KG1 (cell line): ENCODE results near the gene POLR3K.
"Not testable (repeated sequence)": the region's sequence is repeated elsewhere in the genome, so short reads cannot be mapped to it uniquely, and the experiment has no call there.

Experiments used
- DNase-seq: peaks from one replicate; lab custom pipeline; 2025; lab: John Stamatoyannopoulos, UW

Gene POLR3K

DNA sequence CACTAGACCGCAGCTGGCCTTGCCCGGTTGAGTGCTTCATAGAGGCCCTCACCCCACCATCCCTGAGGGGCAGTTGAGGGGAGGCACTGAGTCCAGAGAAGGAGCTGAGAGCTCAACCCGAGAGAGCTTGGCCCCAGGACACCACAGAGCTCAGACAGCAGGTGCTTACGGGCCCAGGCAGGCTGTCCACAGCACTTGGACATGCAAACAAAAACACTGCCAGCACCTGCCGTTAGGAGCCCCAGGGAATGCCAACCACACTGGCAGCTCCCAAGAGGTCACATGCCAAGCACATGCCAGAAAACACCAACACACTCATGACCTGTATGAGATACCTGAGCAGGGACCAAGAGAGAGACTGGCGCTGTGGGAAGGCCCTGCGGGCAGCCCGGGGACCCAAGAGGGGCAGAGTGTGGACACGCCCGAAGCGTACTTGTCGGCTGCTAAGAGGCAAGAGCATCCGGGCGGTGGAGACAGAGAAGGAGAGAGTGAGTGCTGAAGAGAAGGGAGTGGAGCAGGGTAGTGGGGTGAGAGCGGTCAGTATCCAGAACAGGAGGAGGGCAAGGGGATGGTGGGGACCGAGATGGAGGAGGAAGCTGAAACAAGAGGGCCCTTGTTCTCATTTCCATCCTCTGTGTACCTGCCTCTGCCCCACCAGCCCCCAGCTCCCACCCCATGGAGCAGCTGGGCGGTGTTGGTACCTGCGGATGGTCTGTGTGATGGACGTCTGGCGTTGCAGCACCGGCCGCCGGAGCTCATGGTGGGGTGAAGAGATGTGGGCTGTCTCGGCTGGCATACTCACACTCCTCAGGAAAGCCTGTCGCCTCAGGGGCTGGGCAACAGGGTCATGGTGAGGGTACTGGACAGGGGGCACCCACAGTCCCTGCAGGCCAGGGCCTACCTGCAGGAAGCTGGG lies 10.8 kb upstream of the POLR3K start:
- DNase-seq, result no peak

DNA sequence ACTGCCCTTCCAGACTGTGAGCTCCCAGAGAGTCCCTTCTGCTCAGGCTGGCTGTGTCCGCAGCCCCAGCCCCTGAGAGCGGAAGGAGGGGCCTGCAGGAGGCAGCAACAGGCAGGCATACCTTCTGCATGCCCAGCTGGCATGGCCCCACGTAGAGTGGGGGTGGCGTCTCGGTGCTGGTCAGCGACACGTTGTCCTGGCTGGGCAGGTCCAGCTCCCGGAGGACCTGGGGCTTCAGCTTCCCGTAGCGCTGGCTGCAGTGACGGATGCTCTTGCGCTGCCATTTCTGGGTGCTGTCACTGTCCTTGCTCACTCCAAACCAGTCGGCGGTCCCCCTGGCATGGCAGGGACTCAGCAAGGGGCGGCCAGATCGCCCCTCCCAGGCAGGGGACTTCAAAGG lies 10.1 kb upstream of the POLR3K start:
- DNase-seq, result no peak

DNA sequence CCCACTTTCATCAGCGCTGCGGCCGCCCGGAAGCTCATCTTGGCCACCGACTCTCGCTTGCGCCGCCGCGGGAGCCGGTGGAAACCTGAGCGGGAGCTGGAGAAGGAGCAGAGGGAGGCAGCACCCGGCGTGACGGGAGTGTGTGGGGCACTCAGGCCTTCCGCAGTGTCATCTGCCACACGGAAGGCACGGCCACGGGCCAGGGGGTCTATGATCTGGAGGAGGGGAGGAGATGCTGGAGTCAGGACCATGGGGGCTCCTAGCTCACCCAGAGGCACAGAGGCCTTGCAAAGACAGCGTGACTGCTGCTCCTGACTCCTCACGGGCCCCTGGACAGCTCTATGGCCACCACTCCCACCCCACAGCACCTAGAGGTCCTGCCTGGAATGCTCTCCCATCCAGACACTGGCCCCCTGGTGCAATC lies 9.6 kb upstream of the POLR3K start:
- DNase-seq, result no peak

DNA sequence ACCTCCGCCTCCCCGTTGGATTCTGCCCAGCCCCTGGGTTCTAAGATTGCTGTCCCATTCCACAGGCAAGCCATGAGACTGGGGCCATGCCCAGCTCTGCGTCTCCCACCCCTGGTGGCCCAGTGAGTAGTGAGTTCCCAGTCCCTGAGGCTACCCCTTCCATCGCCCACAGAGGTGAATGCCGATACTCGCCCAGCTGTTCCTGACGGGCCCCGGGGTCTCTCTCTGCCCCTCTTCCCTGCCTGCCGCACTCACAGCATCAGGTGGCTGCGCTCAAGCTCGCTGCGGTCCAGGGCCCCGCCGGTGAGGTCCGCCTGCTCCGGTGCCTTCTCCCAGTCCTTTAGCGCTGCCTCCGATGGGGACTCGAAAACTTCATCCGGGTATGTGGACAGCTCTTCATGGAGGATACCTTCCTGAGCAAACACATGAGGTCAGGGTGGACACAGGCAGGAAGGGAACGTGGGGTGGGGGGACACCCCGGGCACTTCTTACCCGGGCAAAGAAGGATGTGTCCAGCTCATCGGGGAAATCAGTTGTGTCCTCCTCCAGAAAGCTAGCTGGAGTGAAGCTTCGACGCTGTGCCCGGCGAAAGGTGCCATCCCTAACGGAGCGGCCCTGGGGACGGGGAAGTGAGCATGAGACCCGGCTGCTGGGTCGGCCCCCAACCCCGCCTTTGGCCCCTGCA lies 9.0 kb upstream of the POLR3K start:
- DNase-seq, result no peak

DNA sequence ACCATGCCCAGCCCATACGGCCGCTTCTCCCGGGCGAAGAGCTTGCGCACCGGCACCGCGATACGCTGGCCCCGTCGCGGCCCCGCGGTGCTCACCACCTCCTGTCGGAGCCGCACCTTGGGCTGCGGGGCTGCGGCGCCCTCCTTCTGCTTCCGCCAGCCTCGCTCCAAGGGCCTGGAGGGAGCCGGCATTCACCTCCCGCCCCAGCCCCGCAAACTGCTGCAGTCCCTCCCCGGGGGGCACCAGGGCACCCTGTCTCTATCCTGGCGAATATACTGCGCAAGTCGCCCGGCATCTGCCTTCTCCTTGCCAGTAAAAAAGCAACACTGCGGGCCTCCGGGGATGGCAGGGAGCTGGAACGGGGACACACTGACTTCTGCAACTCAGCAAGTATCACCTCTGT lies 8.5 kb upstream of the POLR3K start:
- no peak for DNase-seq

DNA sequence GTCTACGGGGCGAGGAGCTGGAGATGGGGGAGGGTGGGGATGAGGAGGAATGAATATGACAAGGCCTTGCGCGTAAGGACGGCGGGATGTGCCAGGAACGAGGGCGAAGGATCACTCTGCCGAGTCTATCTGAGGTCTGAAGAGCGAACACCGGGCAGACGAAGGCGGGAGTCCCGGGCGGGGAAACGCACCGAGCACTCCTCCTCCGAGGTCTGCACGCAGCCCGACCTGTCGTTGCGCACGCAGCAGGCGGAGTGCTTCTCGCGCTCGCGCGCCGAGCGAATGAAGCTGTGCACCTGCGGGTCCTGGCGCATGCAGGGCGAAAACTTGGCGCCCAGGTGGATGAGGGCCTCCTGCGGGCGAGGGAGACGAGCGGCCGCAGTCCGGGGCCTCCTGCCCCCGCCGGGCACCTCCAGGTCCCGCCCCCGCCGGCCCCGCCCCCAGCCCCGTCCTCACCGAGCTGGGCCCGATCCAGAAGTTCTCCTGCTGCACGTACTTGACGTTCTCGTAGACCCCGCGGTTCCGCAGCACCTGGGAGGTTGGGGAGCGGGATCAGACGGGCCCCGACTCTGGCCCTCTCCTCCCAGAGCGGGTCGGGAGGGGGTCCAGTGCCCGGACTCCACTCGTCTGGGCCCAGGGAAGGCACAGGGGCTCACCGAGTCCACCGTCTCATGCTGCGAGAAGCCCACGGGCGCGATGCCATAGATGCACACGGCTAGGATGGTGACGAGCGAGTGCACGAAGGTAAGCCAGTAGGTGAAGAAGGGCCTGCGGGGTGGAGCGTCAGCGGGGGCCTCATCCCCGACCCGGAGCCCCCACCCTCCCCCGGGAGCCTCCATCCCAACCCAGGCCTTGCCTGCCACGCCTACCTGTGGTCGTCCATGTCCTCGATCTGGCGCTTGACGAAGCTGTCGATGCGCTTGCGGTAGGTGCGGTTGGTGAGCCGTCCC lies 7.8 kb upstream of the POLR3K start:
- DNase-seq, result no peak

DNA sequence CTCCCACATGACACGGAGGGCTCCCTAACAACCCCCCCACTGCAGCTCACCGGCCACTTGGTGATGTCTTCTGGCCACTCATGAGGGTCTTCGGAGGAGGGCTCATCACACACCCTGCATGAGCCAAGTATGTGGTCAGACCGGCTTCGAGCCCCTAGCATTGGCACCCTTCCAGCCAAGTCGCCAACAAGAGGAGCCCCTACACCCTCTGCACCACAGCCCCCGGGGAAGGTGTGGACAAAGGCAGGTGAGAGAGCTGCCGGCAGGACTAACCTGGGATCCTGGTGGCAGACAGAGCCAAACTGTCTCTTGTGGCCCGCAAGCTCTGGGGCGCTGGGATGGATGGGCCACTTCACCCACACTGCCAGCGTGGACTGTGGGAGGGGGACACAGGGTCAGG lies 6.8 kb upstream of the POLR3K start:
- DNase-seq, result no peak

GRCh38 chr16:59440-60059 lies 6.1 kb upstream of the POLR3K start:
- DNase-seq, result no peak

DNA sequence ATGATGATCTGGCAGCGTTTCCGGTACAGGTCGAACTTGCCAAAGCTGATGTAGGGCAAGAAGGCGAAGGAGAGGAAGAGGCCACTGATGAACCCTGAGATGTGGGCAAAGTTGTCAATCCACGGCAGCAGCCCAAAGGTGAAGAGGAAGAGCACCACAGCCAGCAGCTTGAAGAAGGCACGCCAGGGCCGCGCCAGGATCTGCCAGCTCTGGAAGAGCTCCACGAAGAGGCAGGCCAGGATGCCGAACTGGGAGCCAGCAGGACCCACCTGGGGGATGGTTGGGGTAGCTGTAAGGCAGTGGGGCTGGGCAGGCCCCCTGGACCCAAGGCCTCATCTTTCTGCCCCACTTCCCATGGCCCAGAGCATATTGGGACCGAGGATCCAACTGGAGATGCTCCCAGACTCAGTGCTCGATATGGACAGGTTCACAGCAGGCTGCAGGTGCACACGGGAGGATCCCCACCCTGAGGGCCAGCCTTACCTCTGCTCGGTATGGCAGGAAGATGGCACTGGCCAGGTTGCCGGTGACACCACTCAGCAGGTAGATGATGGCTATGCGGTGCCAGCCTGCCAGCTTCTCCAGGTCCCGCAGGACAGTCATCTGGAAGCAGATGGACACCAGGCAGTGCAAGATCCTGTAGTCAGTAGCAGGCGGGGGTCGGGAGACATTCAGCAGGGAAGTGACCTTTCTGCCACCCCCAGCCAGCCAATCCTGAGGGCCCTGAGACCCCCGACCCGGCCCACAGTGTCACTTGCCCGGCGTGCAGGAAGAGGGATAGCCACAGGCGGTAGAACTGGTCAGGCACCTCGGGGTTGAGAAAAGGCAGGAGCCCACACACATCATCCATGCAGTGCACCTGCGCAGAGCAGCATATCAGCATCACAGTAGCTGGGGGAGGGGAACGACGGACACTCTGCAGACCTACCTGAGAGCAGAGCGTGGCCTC lies 5.4 kb upstream of the POLR3K start:
- DNase-seq, result no peak

DNA sequence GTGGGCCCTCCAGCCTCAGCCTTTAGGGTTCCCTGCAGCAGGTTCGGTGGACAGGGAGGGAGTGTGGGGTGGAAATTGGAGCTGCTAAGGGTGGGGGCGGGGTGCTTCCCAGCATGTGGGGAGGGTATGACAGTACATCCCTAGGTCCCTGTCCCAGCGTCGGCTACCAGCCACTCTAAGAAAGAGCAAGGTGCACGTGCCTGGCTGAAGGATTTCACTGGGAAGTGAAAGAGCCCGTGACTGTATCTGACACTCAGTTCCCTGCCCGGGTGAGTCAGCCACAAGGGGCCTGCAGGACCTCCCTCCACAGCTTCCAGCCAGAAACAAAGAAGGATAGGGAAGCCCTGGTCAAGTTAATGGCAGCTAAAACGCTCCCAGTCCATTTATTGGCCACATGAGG lies 4.3 kb upstream of the POLR3K start:
- no peak for DNase-seq

GRCh38 chr16:56231-56927 lies 3.0 kb upstream of the POLR3K start:
- DNase-seq, result no peak

GRCh38 chr16:55571-56136 lies 2.2 kb upstream of the POLR3K start:
- DNase-seq, result no peak

DNA sequence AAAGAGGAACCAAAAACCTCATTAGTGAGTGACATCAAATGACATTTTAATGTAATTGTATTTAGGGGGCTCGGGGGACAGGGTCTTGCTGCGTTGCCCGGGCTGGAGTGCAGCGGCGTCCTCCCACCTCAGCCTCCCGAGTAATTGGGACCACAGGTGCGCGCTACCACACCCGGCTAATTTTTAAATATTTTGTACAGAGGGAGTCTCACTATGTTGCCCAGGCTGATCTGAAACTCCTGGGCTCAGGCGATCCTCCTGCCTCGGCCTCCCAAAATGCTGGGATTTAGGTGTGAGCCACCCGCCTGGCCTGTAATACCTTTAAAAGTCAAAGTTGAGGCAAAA lies 801 bp upstream of the POLR3K start:
- DNase-seq, result no peak

- DNase-seq, result no peak
Observed at GRCh38 chr16:50769-51591, 2.4 kb downstream of the POLR3K start.

GRCh38 chr16:47234-47633 lies 6.2 kb downstream of the POLR3K start:
- no peak for DNase-seq

GRCh38 chr16:46510-46909 lies 6.9 kb downstream of the POLR3K start:
- not testable (repeated sequence) for DNase-seq

DNA sequence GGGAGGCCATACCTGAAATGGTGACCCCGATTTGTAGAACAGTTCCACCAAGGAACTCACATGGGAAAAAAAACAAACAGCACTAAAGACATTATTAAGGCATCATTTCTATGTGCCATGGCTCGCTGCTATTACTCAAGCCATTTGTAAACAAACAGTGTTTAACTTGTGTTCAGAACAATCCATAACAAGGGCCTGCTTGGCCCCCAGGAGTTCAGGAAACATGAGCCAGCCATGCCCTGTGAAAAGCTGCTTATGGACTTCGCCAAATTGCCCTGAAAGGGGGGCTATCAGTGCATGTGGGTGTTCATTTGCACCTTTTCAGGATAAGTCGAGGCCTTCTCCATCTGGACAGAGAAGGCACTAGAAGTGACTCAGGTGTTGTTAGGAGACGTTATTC lies 8.0 kb downstream of the POLR3K start:
- no peak for DNase-seq

DNA sequence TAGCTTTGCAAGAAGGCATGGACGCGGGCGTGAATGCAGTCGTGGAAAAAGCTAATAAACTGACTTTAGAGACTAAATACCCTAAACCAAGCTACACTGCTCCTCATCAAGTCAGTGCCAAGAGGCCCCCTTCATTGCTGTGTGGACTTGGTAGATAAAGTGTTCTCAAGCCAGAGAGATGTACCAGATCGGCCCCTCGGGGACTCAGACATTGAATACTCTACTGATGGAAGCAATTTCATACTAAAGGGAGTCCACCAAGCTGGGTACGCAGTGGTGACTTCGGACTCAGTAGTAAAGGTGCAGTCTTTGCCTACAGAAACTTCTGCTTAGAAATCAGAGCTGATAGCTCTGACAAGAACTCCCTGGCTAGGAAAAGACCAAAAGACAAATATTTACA lies 8.8 kb downstream of the POLR3K start:
- DNase-seq, result no peak

GRCh38 chr16:43294-43693 lies 10.1 kb downstream of the POLR3K start:
- DNase-seq, result no peak
